ENCODE measurements around the gene NISCH.
"Not testable (repeated sequence)": the region's sequence is repeated elsewhere in the genome, so short reads cannot be mapped to it uniquely, and the experiment has no call there.

DNA sequence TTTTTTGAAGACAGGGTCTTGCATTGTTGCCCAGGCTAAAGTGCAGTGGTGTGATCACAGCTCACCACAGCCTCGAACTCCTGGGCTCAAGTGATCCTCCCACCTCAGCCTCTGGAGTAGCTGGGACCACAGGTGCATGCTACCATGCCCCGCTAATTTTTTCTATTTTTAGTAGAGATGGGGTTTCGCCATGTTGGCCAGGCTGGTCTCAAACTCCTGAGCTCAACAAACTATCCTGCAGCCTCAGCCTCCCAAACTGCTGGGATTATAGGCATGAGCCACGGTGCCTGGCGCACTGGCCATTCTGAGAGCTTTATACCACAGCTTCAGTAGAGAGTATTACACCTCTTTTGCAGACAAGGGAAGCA is 71.3 kb downstream of the NISCH start:
- TF ChIP-seq, protein P1, sequence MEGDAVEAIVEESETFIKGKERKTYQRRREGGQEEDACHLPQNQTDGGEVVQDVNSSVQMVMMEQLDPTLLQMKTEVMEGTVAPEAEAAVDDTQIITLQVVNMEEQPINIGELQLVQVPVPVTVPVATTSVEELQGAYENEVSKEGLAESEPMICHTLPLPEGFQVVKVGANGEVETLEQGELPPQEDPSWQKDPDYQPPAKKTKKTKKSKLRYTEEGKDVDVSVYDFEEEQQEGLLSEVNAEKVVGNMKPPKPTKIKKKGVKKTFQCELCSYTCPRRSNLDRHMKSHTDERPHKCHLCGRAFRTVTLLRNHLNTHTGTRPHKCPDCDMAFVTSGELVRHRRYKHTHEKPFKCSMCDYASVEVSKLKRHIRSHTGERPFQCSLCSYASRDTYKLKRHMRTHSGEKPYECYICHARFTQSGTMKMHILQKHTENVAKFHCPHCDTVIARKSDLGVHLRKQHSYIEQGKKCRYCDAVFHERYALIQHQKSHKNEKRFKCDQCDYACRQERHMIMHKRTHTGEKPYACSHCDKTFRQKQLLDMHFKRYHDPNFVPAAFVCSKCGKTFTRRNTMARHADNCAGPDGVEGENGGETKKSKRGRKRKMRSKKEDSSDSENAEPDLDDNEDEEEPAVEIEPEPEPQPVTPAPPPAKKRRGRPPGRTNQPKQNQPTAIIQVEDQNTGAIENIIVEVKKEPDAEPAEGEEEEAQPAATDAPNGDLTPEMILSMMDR (optimal IDR thresholded peaks at IDR 0.05 in 1 of 3, IDR thresholded peaks at IDR 0.05 in 1 of 3, conservative IDR thresholded peaks at IDR 0.05 in 1 of 3; ENCODE audit: extremely low read depth in 1 of 3, insufficient read depth in 2 of 3, low read length in 3 of 3) = not testable (repeated sequence)
- not testable (repeated sequence) for TF ChIP-seq EZH2 (IDR thresholded peaks at IDR 0.05; ENCODE audit: low read length)
